Smooth muscle cell (in vitro differentiated cells): ENCODE data around the gene ABCA8. TPM values are rescaled to one million over a fixed set of nuclear protein-coding genes. Genes with fewer than 3 reads are reported as not detected.

Source experiments
- DNase-seq: peaks from one replicate; lab custom pipeline; 2025; ENCODE audit not compliant: unreplicated experiment; lab: John Stamatoyannopoulos, UW
- H2AFZ ChIP-seq: fragments of 200-600 bp; sonication (generic); 2 replicates; pipeline ENCODE4 v1.6.0; 2016; ENCODE audit warnings: antibody characterized with exemption, low read depth, mild to moderate bottlenecking
- H3F3A ChIP-seq: fragments of 200-600 bp; sonication (generic); 2 replicates; pipeline ENCODE4 v1.6.0; 2017; ENCODE audit warnings: antibody characterized with exemption, low read depth
- H3K27ac ChIP-seq: fragments of 200-600 bp; sonication (generic); 2 replicates; pipeline ENCODE4 v1.5.1; 2016; ENCODE audit warnings: low read depth, mild to moderate bottlenecking
- H3K27me3 ChIP-seq: fragments of 200-600 bp; sonication (generic); 2 replicates; pipeline ENCODE4 v1.6.1; 2016; ENCODE audit warnings: low read depth, mild to moderate bottlenecking
- H3K36me3 ChIP-seq: fragments of 200-600 bp; sonication (generic); 2 replicates; pipeline ENCODE4 v1.5.1; 2016; ENCODE audit warnings: low read depth
- H3K4me1 ChIP-seq: fragments of 200-600 bp; sonication (generic); 2 replicates; pipeline ENCODE4 v1.5.1; 2016; ENCODE audit warnings: low read depth
- H3K4me2 ChIP-seq: fragments of 200-600 bp; sonication (generic); 2 replicates; pipeline ENCODE4 v1.6.0; 2016; ENCODE audit warnings: mild to moderate bottlenecking
- H3K4me3 ChIP-seq: fragments of 200-600 bp; sonication (generic); 2 replicates; pipeline ENCODE4 v1.5.1; 2016; ENCODE audit warnings: mild to moderate bottlenecking
- H3K79me2 ChIP-seq: fragments of 200-600 bp; sonication (generic); 2 replicates; pipeline ENCODE4 v1.6.0; 2016; ENCODE audit warnings: low read depth, mild to moderate bottlenecking
- H3K9ac ChIP-seq: fragments of 200-600 bp; sonication (generic); 2 replicates; pipeline ENCODE4 v1.6.0; 2016; ENCODE audit warnings: low read depth
- H3K9me3 ChIP-seq: fragments of 200-600 bp; sonication (generic); replicated peaks from 2 replicates; pipeline ENCODE4 v1.5.1; 2016; ENCODE audit warnings: low read depth
- H4K20me1 ChIP-seq: fragments of 200-600 bp; sonication (generic); 2 replicates; pipeline ENCODE4 v1.6.0; 2016; ENCODE audit warnings: low read depth
- WGBS: methylation state at CpG from one replicate; pipeline ENCODE4 v1.1.7; 2016; ENCODE audit warnings: low lambda C conversion rate; 5-methylcytosine and 5-hydroxymethylcytosine counted together
- polyA plus RNA-seq: library from polyadenylated mRNA; unstranded; fragments of >200 nt; fragmentation: Nextera tagmentation; extraction: Ambion mirVana; gene quantifications from 2 replicates; pipeline ENCODE4 v1.2.1, GENCODE V29; 2016
- total RNA-seq: library from RNA; depleted of rRNA; stranded (reverse); fragments of >200 nt; gene quantifications from 2 replicates; pipeline ENCODE4 v1.2.3, GENCODE V29; 2014
- TF ChIP-seq, protein P1 (sequence below): fragments of 200-600 bp; sonication (generic); IDR thresholded peaks from 2 replicates; pipeline ENCODE4 v1.5.1; 2017; ENCODE audit warnings: borderline replicate concordance, mild to moderate bottlenecking, antibody characterized with exemption; ENCODE audit not compliant: insufficient read depth, poor library complexity, severe bottlenecking

The ABCA8 gene
- total and polyA plus RNA-seq, 2 experiments from 2014 or later: 1.7 to 6.9 TPM

GRCh38 chr17:68820476-68820824 lies 134.7 kb downstream of the ABCA8 start:
- Histone ChIP-seq H3F3A (peaks cover 17% of the 10 kb centered on the region), H3K9me3 (no peaks in the 10 kb centered on the region), H3K9ac (no peak overlapping the region), H3K4me2 (peak overlapping the region; percentile 70), H2AFZ (no peak overlapping the region), H3K27me3 (no peaks in the 10 kb centered on the region), H4K20me1 (no peaks in the 10 kb centered on the region), H3K27ac (no peak overlapping the region), H3K4me3 (no peak overlapping the region), H3K4me1 (peaks cover 11% of the 10 kb centered on the region), H3K36me3 (no peaks in the 10 kb centered on the region), H3K79me2 (no peaks in the 10 kb centered on the region)
- TF ChIP-seq, protein P1, sequence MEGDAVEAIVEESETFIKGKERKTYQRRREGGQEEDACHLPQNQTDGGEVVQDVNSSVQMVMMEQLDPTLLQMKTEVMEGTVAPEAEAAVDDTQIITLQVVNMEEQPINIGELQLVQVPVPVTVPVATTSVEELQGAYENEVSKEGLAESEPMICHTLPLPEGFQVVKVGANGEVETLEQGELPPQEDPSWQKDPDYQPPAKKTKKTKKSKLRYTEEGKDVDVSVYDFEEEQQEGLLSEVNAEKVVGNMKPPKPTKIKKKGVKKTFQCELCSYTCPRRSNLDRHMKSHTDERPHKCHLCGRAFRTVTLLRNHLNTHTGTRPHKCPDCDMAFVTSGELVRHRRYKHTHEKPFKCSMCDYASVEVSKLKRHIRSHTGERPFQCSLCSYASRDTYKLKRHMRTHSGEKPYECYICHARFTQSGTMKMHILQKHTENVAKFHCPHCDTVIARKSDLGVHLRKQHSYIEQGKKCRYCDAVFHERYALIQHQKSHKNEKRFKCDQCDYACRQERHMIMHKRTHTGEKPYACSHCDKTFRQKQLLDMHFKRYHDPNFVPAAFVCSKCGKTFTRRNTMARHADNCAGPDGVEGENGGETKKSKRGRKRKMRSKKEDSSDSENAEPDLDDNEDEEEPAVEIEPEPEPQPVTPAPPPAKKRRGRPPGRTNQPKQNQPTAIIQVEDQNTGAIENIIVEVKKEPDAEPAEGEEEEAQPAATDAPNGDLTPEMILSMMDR: no peak
- WGBS: 72% methylated on average over 5 of the region's 5 CpGs
- DNase-seq: no peak

DNA sequence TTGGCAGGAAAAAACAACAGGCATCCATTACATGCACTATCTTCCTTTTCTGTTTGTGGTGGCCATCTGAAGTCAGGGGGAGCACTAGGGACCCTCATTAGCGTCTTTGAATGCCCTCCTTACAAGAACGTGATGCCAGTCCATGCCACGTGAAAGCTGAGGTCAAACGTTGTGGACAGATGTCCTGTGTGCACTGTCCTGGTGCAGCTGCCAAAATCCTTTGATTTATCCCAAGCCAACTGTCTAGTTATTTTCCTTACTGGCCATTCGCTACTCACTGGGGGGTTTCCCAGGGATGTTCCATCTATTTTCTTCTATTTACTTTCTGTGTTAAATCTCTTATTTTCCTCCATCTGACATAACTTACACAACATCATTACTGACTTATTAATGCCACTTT lies 135.7 kb downstream of the ABCA8 start:
- Histone ChIP-seq H3K4me3 (no peak overlapping the region), H3K27me3 (no peaks in the 10 kb centered on the region), H3K4me2 (no peak overlapping the region), H3F3A (peaks cover 17% of the 10 kb centered on the region), H3K9ac (no peak overlapping the region), H3K27ac (no peak overlapping the region), H3K36me3 (no peaks in the 10 kb centered on the region), H3K9me3 (no peaks in the 10 kb centered on the region), H3K79me2 (no peaks in the 10 kb centered on the region), H2AFZ (no peak overlapping the region), H4K20me1 (no peaks in the 10 kb centered on the region), H3K4me1 (peaks cover 11% of the 10 kb centered on the region)
- TF ChIP-seq, protein P1: no peak
- 95% methylated on average over 5 of the region's 5 CpGs for WGBS
- no peak for DNase-seq

Other genes with a start within 250 kb of the ABCA8 start
- 0.18 TPM in 1 of 2 replicates, not detected in the other for gene ABCA9, start 105.5 kb upstream of the ABCA8 start, total RNA-seq
- gene ABCA9, start 105.5 kb upstream of the ABCA8 start, polyA plus RNA-seq: not detected in 2 replicates
- gene ABCA6, start 186.5 kb upstream of the ABCA8 start, total RNA-seq: 0.04 TPM in 1 of 2 replicates, not detected in the other
- not detected in 2 replicates for gene ABCA6, start 186.5 kb upstream of the ABCA8 start, polyA plus RNA-seq